DOHH2 (cell line): ENCODE data around the gene SLC22A12.

ENCODE experiments used
- CTCF ChIP-seq: fragments of 200-600 bp; sonication (generic); IDR thresholded peaks from one replicate; pipeline ENCODE4 v1.5.1; 2014; ENCODE audit warnings: antibody characterized with exemption, mild to moderate bottlenecking, low read depth, low read length; ENCODE audit not compliant: poor library complexity, severe bottlenecking
- EZH2phosphoT487 ChIP-seq: fragments of 200-600 bp; sonication (generic); IDR thresholded peaks from 2 replicates; pipeline ENCODE4 v1.6.1; 2017; ENCODE audit warnings: borderline replicate concordance, mild to moderate bottlenecking, antibody characterized with exemption, low read length, moderate library complexity, mixed read lengths

- no peak for TF ChIP-seq CTCF
- TF ChIP-seq EZH2phosphoT487: no peak
These were observed 51.8 kb downstream of the SLC22A12 start for GRCh38 chr11:64642871-64643255.
